Measurements from ENCODE around the gene PRPF8.

DNA sequence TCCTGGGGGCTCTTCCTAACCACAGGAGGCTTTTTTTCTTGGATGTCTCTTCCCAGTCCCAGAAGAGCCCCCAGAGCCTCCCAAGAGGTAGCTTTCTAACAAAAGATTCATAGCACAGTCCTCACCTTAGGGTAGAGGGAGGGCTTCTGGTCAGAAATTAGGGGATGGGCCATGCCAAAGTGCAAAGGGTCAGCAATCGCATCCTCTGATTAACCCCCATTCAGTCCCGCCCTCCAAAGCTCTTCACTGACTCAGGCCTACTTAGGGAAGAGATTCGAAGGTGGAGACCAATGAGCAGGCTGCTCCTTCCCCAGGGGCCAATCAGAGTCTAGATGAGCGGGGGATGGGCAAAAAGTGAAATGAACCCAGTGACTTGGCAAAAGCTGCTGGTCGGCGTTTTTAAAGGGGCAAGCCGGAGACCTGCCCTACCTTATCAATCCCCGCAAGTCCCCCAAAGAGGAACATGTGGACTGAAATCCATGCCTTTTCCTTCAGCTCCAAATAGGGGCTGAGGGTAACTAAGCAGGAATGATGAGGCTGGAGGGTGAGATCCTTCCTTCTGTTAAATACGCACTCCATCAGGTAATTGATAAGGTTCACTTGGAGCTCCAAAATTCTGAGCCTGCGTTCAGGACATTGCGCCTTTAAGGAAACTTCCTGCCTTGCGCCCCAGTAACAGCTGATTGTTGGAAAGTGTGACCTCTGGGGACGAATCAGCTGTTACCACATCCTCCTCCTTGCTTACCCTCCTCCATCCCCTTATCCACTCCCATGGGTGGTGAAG lies 32.4 kb upstream of the PRPF8 start:
- TF ChIP-seq, protein P1, sequence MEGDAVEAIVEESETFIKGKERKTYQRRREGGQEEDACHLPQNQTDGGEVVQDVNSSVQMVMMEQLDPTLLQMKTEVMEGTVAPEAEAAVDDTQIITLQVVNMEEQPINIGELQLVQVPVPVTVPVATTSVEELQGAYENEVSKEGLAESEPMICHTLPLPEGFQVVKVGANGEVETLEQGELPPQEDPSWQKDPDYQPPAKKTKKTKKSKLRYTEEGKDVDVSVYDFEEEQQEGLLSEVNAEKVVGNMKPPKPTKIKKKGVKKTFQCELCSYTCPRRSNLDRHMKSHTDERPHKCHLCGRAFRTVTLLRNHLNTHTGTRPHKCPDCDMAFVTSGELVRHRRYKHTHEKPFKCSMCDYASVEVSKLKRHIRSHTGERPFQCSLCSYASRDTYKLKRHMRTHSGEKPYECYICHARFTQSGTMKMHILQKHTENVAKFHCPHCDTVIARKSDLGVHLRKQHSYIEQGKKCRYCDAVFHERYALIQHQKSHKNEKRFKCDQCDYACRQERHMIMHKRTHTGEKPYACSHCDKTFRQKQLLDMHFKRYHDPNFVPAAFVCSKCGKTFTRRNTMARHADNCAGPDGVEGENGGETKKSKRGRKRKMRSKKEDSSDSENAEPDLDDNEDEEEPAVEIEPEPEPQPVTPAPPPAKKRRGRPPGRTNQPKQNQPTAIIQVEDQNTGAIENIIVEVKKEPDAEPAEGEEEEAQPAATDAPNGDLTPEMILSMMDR (IDR thresholded peaks at IDR 0.05), result no peak
- TF ChIP-seq POLR2A (IDR thresholded peaks at IDR 0.05; ENCODE audit: low read depth), result peak; percentile 10

All from esophagus muscularis mucosa (tissue), 3 donors.